Heart left ventricle (tissue), 13 donors: ENCODE data around the gene TEFM.

Source experiments
- CTCF ChIP-seq, 12 donors: fragments of 200-600 bp; sonication (generic) in 4 of 12; IDR thresholded peaks; one replicate each; pipeline versions ENCODE4 v1.5.0 to v1.8.0; 2018 to 2022; ENCODE audit warnings: antibody characterized with exemption in 12 of 12, mild to moderate bottlenecking in 5 of 12
- POLR2A ChIP-seq, 2 donors: fragments of 450-650 bp; IDR thresholded peaks; one replicate each; pipeline ENCODE4 v1.6.1; 2017; ENCODE audit warnings: antibody characterized with exemption in 2 of 2, mild to moderate bottlenecking in 2 of 2, moderate library complexity in 2 of 2
- donor health status: ischemic (EF 13 %, LVEDD 7.1; RV severe dilation, severe dysfunction).
- donor health status: DM: no; HTN: yes; CAD: no.
- donor health status: DM: no; HTN: no; CAD: no.
- donor health status: ischemic (EF 25% LVEDD 6.9; RV normal size, moderate dysfunction).
- donor health status: ischemic (EF 25% LVEDD 5.7; RV mildly dilated, moderate dysfunction).
- donor health status: ischemic (EF 35%, LVEDD 5.7; RV mildly dilated, moderate dysfunction).
- donor health status: nonischemic (EF 11% LVEDD 7.7; RV severe dilation, severe dysfunction).
- donor health status: DM: yes; HTN: yes; CAD: no.
- donor health status: PGD.
- donor health status: ischemic (EF 29% LVEDD 5.4; RV normal size, mild dysfunction).
- donor health status: nonischemic (EF 23%, LVEDD 6.1; RV moderate dilation, normal function).

GRCh38 chr17:30915833-30916611, 10.0 kb upstream of the TEFM start:
- TF ChIP-seq POLR2A (IDR thresholded peaks at IDR 0.05) (no peak), CTCF (IDR thresholded peaks at IDR 0.05) (no peak)
